SH-SY5Y (cell line): ENCODE measurements around the gene WDFY4.

Source experiments
- GATA2 ChIP-seq: IDR thresholded peaks from 2 replicates; pipeline ENCODE4 v1.6.1; 2011; ENCODE audit warnings: mild to moderate bottlenecking, low read depth, low read length
- GATA3 ChIP-seq: IDR thresholded peaks from 2 replicates; pipeline ENCODE4 v1.6.1; 2011; ENCODE audit warnings: low read depth, mild to moderate bottlenecking, low read length, moderate library complexity

DNA sequence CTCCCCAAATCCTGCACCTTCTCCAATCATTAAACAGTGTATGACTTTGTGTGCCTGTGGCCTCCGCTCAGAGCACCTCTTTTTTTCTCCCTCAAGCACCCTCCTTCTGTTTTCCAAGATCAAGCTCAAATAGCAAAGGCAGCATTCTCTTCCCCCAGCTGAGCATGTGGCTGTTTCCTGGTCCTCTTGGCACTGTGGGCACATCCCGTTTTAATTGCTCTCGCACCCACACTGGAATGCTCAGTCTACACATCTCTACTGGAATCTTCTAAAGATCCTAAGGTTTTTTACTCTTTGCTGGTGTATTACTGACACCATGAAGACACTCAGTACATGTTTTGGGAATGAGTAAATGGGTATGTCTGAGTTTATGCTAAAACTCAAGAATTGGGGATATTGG is 107.4 kb downstream of the WDFY4 start:
- TF ChIP-seq GATA2 (no peak), GATA3 (no peak)
